GM10248 (cell line): ENCODE measurements around the gene SRPX2.

Experiments
- CTCF ChIA-PET: fragments of 300-600 bp; sonication (Branson Sonifier 250); formaldehyde crosslinking; extraction: SDS; loops from one replicate; lab custom pipeline; 2021; ENCODE audit warnings: antibody characterized with exemption; lab: Yijun Ruan, JAX
- POLR2A ChIA-PET: fragments of 350-650 bp; sonication (Branson Sonifier 250); formaldehyde crosslinking; extraction: SDS; loops from one replicate; lab custom pipeline; 2020; ENCODE audit warnings: antibody characterized with exemption; lab: Yijun Ruan, JAX
- DNase-seq: peaks from one replicate; pipeline ENCODE4 v3.0.0; 2012; ENCODE audit errors: extremely low spot score
- TF ChIP-seq, protein P1 (sequence below): IDR thresholded peaks from 2 replicates; pipeline ENCODE4 v1.5.1; 2012; ENCODE audit warnings: mild to moderate bottlenecking, low read depth; ENCODE audit errors: extremely low read depth, missing control alignments, control extremely low read depth

Gene SRPX2

DNA sequence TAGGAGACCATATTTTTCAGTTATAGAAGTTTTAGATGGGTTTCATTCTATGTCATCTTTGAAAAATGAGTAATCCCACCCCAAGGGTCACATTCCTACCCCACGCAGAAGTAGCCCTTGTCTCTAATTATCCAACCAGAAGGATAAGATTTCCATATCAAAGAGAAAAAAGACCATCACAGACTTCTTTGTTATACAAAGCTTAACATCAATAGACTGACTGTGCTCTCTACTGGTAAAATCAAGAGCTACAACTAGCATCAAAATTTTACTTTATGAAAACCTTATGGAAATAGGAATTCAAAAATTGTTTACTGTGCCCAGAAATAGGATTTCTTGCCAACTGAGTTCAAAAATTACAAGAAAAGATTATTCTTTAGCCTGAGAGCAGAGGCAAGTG is 34.4 kb upstream of the SRPX2 start:
- TF ChIP-seq, protein P1, sequence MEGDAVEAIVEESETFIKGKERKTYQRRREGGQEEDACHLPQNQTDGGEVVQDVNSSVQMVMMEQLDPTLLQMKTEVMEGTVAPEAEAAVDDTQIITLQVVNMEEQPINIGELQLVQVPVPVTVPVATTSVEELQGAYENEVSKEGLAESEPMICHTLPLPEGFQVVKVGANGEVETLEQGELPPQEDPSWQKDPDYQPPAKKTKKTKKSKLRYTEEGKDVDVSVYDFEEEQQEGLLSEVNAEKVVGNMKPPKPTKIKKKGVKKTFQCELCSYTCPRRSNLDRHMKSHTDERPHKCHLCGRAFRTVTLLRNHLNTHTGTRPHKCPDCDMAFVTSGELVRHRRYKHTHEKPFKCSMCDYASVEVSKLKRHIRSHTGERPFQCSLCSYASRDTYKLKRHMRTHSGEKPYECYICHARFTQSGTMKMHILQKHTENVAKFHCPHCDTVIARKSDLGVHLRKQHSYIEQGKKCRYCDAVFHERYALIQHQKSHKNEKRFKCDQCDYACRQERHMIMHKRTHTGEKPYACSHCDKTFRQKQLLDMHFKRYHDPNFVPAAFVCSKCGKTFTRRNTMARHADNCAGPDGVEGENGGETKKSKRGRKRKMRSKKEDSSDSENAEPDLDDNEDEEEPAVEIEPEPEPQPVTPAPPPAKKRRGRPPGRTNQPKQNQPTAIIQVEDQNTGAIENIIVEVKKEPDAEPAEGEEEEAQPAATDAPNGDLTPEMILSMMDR = no peak
- ChIA-PET POLR2A (no interaction called here), CTCF (no interaction called here)
- no peak for DNase-seq

DNA sequence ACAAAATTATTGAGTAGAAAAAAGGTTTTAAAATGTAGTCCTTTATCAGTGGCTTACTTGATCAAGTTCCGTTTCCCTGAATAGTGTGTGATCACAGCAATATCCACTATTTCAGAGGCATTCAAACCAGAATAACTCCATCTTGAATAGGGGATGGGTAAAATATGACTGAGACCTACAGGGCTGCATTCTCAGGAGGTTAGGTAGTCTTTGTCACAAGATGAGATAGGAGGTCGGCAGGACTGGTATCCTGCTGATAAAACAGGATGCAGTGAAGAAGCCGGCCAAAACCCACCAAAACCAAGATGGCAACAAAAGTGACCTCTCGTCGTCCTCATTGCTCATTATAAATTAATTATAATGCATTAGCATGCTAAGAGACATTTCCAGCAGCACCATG is 32.0 kb upstream of the SRPX2 start:
- TF ChIP-seq, protein P1 = no peak
- CTCF ChIA-PET = no interaction called here
- POLR2A ChIA-PET = no interaction called here
- DNase-seq = no peak

DNA sequence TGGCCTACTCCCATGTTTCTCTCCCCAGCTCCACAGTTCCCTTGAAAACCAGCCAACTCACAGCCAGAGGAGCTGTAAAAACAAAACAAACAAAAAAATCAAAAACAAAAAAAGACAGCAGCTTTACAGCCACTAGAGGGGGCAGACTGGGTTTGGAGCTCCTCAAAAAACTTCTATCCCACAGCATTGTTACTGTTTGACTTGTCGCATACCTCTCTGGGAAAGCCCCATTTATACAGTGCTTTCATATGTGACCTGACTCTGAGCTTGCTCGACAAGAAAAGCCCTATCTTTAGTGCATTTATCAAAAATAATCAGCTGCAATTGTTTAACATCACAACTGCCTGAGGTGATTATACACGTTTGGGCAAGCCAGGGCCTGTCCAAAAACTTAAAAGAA is 29.0 kb upstream of the SRPX2 start:
- DNase-seq = peak; percentile 38
- TF ChIP-seq, protein P1 = peak; percentile 32
- POLR2A ChIA-PET = interaction anchor here (0.5 kb wide), 1 partner anchor 36 kb away, joined by 6 read pairs; no protein-coding TSS in a partner anchor
- CTCF ChIA-PET = interaction anchor here (1.0 to 1.6 kb wide), 5 partner anchors 11 to 24 kb away, joined by 3 to 6 read pairs (median 5); no protein-coding TSS in a partner anchor

DNA sequence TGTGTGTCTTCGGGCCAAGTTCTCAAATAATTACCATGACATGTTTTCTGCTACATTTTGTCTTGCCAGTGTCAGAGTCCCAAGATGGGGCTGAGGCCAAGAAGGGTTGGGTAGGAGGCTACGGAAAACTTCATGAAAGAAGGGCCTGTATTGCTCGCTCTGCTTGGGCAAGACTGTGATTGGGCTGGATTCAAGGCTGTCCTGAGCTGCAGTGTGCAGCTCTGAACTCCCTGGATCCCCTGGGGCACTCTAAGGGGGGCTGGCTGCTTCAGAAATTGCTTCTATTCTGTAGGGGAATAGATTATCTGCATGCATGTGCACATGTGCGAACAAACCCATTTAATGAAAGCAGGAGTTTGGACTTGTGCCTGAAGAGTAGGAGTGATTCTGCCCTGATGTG is 21.0 kb upstream of the SRPX2 start:
- TF ChIP-seq, protein P1 = no peak
- CTCF ChIA-PET = no interaction called here
- POLR2A ChIA-PET = no interaction called here
- no peak for DNase-seq

DNA sequence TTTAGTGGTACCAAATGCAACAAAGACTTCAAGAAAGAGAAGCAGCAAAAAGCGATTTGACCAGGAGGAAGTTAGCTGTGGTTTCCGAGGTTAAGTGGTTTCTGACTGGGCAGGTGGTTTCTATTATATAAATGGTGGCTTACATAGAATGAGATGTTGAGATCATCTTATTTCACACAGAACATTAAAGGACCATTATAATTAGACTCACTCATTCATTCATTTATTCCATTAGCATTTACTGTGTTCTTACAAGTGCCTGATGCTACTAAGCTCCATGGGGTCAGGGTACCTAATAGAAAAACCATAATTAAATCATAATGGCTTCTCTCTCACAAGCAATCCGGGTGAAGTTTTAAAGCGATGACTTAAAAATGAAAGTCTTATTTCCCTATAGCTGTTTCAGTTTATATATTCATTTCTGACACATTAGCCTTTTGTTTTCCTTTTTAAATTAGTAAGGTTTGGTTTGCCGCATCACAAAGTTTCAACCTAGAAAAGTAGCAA is 18.0 kb upstream of the SRPX2 start:
- DNase-seq = peak; percentile 45
- ChIA-PET POLR2A (no interaction called here), CTCF (interaction anchor here (1.0 to 1.8 kb wide), 4 partner anchors 11 to 114 kb away, joined by 3 to 5 read pairs (median 3); partner anchors contain the start of gene SRPX2)
- TF ChIP-seq, protein P1 = no peak

DNA sequence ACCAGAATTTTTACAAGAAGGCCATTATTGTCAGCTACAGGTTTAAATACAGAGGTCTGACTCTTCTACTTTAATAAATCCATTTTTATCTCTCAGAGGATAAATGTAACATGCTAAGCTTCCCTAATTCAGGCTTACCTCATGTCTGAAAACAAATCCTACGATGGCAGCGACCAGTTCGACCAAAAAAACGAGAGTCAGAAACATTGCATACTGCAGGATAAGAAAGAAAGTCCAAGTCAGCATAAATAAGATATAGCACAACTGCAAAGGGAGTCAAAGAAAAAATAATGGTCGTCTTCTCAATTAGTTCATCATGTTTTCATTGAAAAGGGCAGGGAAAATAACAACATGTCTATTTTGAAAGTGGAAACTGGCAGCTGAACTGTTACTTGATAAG is 9.0 kb upstream of the SRPX2 start:
- TF ChIP-seq, protein P1 = no peak
- no peak for DNase-seq
- ChIA-PET CTCF (no interaction called here), POLR2A (no interaction called here)

DNA sequence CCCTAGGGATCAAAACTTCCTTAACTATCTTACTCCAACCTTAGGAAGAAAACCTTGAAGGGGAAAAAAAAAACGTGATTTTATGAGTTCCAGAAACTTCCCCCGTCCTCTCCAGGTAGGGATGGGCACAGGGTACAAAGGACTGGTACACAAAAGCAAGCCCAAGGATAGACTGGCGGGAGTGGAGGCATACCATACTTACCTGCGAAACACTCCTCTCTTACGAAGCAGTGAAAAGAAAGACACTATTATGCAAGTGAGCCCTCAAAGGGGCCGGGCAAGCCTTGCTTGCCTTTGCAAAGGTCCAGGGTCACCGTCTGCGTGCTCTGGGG is 8.0 kb upstream of the SRPX2 start:
- no peak for DNase-seq
- CTCF ChIA-PET = no interaction called here
- POLR2A ChIA-PET = no interaction called here
- TF ChIP-seq, protein P1 = no peak
